HG02973 (cell line): Measurements from ENCODE around the gene TMEM185B.

Source experiments
- ATAC-seq: cut with Tn5 transposase; IDR thresholded peaks from one replicate; pipeline ENCODE4 v1.9.1; 2021; ENCODE audit warnings: moderate library complexity; ENCODE audit not compliant: unreplicated experiment

TMEM185B gene

GRCh38 chr2:120252225-120253020 lies 29.2 kb upstream of the TMEM185B start, which contains the start of gene RALB:
RALB (plus strand) TSS chr2:120252852; CDS start chr2:120278665, 25,813 bp downstream.
- ATAC-seq = peak; percentile 93

- ATAC-seq = no peak
These were observed 28.7 kb upstream of the TMEM185B start for GRCh38 chr2:120251880-120252224.

GRCh38 chr2:120251078-120251477 lies 27.9 kb upstream of the TMEM185B start:
- ATAC-seq = no peak

GRCh38 chr2:120250640-120251039 lies 27.4 kb upstream of the TMEM185B start:
- no peak for ATAC-seq

- no peak for ATAC-seq
These were observed 24.7 kb upstream of the TMEM185B start for GRCh38 chr2:120247851-120248250.

GRCh38 chr2:120246546-120247300 lies 23.5 kb upstream of the TMEM185B start:
- ATAC-seq = no peak

GRCh38 chr2:120245520-120246332 lies 22.5 kb upstream of the TMEM185B start:
- no peak for ATAC-seq

GRCh38 chr2:120244656-120245519 lies 21.7 kb upstream of the TMEM185B start:
- ATAC-seq = no peak

GRCh38 chr2:120243875-120244553 lies 20.8 kb upstream of the TMEM185B start:
- no peak for ATAC-seq

- ATAC-seq = no peak
These were observed 20.0 kb upstream of the TMEM185B start for GRCh38 chr2:120243211-120243610.

- ATAC-seq = no peak
These were observed 18.5 kb upstream of the TMEM185B start for GRCh38 chr2:120241684-120242083.

- ATAC-seq = no peak
These were observed 17.8 kb upstream of the TMEM185B start for GRCh38 chr2:120240901-120241429.

- ATAC-seq = no peak
These were observed 16.5 kb upstream of the TMEM185B start for GRCh38 chr2:120239488-120240287.

GRCh38 chr2:120238728-120239487 lies 15.7 kb upstream of the TMEM185B start:
- ATAC-seq = no peak

- ATAC-seq = no peak
These were observed 14.3 kb upstream of the TMEM185B start for GRCh38 chr2:120237491-120237902.

GRCh38 chr2:120236791-120237190 lies 13.6 kb upstream of the TMEM185B start:
- no peak for ATAC-seq

- no peak for ATAC-seq
These were observed 13.1 kb upstream of the TMEM185B start for GRCh38 chr2:120236316-120236715.

GRCh38 chr2:120235681-120236080 lies 12.5 kb upstream of the TMEM185B start:
- ATAC-seq = no peak
